ENCODE results near the gene AGXT. TPM values are rescaled to one million over a fixed set of nuclear protein-coding genes. Genes with fewer than 3 reads are reported as not detected.

The AGXT gene
- total RNA-seq, 1 donor: not detected

- no peak for DNase-seq (ENCODE audit: low read depth)
- H3K4me3 ChIP-seq (ENCODE audit: low read depth, low read length): no peak overlapping the region
- TF ChIP-seq CTCF (IDR thresholded peaks at IDR 0.05; ENCODE audit: insufficient read depth, low read length): no peak
These were observed 33.5 kb downstream of the AGXT start for GRCh38 chr2:240901986-240902614.

GRCh38 chr2:240902615-240903041 is 34.0 kb downstream of the AGXT start:
- no peak for TF ChIP-seq CTCF (IDR thresholded peaks at IDR 0.05; ENCODE audit: insufficient read depth, low read length)
- no peak for DNase-seq (ENCODE audit: low read depth)
- H3K4me3 ChIP-seq (ENCODE audit: low read depth, low read length): no peak overlapping the region

GRCh38 chr2:240903191-240904060 is 34.8 kb downstream of the AGXT start:
- no peak for TF ChIP-seq CTCF (IDR thresholded peaks at IDR 0.05; ENCODE audit: insufficient read depth, low read length)
- no peak for DNase-seq (ENCODE audit: low read depth)
- H3K4me3 ChIP-seq (ENCODE audit: low read depth, low read length): no peak overlapping the region

DNA sequence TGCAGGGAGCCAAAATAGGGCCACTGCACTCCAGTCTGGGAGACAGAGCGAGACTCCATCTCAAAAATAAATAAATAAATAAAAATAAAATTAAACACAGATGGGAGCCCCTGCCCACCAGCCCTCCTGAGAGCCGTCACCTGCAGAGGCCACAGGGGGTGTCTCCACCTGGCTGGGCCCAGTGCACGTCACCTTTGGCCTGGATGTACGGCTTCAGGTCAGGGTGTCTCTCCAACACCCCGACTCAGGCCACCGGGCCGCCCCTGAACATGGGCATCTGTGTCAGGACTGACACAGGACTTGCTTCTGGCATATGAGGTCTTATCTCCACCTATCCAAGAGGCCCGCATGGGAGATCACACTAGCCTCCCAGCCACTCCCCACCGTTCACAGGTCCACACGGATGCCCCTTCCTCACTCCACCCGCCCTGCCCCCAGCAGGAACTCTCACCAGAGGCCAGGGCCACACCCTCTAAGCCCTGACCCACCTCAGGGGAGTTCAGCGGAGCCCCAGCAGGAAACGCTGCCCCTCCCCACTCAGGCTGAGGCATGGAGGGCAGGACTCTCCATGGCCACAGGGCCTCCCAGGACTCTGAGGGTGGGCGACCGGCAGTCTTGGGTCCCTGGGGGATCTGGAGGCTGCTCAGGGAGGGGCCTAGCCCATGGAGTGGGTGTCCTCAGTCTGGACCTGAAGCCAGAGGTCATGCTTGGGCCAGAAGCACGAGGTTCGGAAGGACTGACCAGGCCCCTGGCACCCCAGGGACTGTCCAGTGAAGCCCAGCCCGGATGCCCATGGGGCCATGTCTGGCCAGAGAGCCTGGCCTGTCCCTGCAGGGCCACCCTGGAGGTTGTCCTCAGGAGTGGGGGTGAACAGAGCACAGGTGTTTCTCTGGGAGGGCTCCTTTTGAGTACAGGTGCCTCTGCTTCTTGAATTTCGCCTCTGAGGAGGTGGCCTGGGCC is 35.9 kb downstream of the AGXT start:
- H3K4me3 ChIP-seq (ENCODE audit: low read depth, low read length): no peak overlapping the region
- no peak for DNase-seq (ENCODE audit: low read depth)
- TF ChIP-seq CTCF (IDR thresholded peaks at IDR 0.05; ENCODE audit: insufficient read depth, low read length): no peak

GRCh38 chr2:240905176-240905781 is 36.7 kb downstream of the AGXT start:
- no peak overlapping the region for H3K4me3 ChIP-seq (ENCODE audit: low read depth, low read length)
- no peak for DNase-seq (ENCODE audit: low read depth)
- no peak for TF ChIP-seq CTCF (IDR thresholded peaks at IDR 0.05; ENCODE audit: insufficient read depth, low read length)

Data from fibroblast of the aortic adventitia (primary cell).